Measurements from ENCODE around the gene GNAS.
"Not testable (repeated sequence)": the region's sequence is repeated elsewhere in the genome, so short reads cannot be mapped to it uniquely, and the experiment has no call there.

Gene GNAS

GRCh38 chr20:58944610-58945009 lies 92.1 kb downstream of the GNAS start:
- no peaks in the 10 kb centered on the region for H3K9me3 ChIP-seq (ENCODE audit: insufficient read depth, low read length)
- no peak overlapping the region for H2AFZ ChIP-seq (ENCODE audit: low read depth, low read length)
- H3K4me1 ChIP-seq (ENCODE audit: low read length): no peaks in the 10 kb centered on the region
- no peaks in the 10 kb centered on the region for H3K79me2 ChIP-seq (ENCODE audit: low read length)
- no peak overlapping the region for H3K4me2 ChIP-seq (ENCODE audit: low read length)
- TF ChIP-seq, protein P1, sequence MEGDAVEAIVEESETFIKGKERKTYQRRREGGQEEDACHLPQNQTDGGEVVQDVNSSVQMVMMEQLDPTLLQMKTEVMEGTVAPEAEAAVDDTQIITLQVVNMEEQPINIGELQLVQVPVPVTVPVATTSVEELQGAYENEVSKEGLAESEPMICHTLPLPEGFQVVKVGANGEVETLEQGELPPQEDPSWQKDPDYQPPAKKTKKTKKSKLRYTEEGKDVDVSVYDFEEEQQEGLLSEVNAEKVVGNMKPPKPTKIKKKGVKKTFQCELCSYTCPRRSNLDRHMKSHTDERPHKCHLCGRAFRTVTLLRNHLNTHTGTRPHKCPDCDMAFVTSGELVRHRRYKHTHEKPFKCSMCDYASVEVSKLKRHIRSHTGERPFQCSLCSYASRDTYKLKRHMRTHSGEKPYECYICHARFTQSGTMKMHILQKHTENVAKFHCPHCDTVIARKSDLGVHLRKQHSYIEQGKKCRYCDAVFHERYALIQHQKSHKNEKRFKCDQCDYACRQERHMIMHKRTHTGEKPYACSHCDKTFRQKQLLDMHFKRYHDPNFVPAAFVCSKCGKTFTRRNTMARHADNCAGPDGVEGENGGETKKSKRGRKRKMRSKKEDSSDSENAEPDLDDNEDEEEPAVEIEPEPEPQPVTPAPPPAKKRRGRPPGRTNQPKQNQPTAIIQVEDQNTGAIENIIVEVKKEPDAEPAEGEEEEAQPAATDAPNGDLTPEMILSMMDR (IDR thresholded peaks at IDR 0.05; ENCODE audit: low read depth, low read length): no peak
- no peak for TF ChIP-seq EZH2phosphoT487 (IDR thresholded peaks at IDR 0.05; ENCODE audit: low read depth)
- H3K36me3 ChIP-seq (replicated peaks; ENCODE audit: low read depth, low read length): no peaks in the 10 kb centered on the region
- H4K20me1 ChIP-seq (ENCODE audit: insufficient read depth, low read length): no peaks in the 10 kb centered on the region
- H3K4me3 ChIP-seq (ENCODE audit: low read length): no peak overlapping the region
- H3K27ac ChIP-seq (ENCODE audit: low read length): no peak overlapping the region
- H3K9ac ChIP-seq (ENCODE audit: low read length): no peak overlapping the region
- peaks cover 18% of the 10 kb centered on the region; the same call in 1 of the 2 replicates for H3K27me3 ChIP-seq (ENCODE audit: low read depth, low read length)

GRCh38 chr20:58945965-58946631 lies 93.6 kb downstream of the GNAS start:
- H3K9ac ChIP-seq (ENCODE audit: low read length): no peak overlapping the region
- H2AFZ ChIP-seq (ENCODE audit: low read depth, low read length): no peak overlapping the region
- H3K27me3 ChIP-seq (ENCODE audit: low read depth, low read length): peaks cover 16% of the 10 kb centered on the region; the same call in 1 of the 2 replicates
- TF ChIP-seq, protein P1 (IDR thresholded peaks at IDR 0.05; ENCODE audit: low read depth, low read length): no peak
- no peak for TF ChIP-seq EZH2phosphoT487 (IDR thresholded peaks at IDR 0.05; ENCODE audit: low read depth)
- no peak overlapping the region for H3K27ac ChIP-seq (ENCODE audit: low read length)
- no peaks in the 10 kb centered on the region for H4K20me1 ChIP-seq (ENCODE audit: insufficient read depth, low read length)
- no peaks in the 10 kb centered on the region for H3K4me1 ChIP-seq (ENCODE audit: low read length)
- H3K4me2 ChIP-seq (ENCODE audit: low read length): no peak overlapping the region
- H3K79me2 ChIP-seq (ENCODE audit: low read length): no peaks in the 10 kb centered on the region
- H3K9me3 ChIP-seq (ENCODE audit: insufficient read depth, low read length): no peaks in the 10 kb centered on the region
- no peaks in the 10 kb centered on the region for H3K36me3 ChIP-seq (replicated peaks; ENCODE audit: low read depth, low read length)
- H3K4me3 ChIP-seq (ENCODE audit: low read length): no peak overlapping the region

GRCh38 chr20:58947797-58948388 lies 95.4 kb downstream of the GNAS start:
- not testable (repeated sequence) for H3K9ac ChIP-seq (ENCODE audit: low read length); H3K4me1 ChIP-seq (ENCODE audit: low read length); H3K27me3 ChIP-seq (ENCODE audit: low read depth, low read length); H2AFZ ChIP-seq (ENCODE audit: low read depth, low read length); H4K20me1 ChIP-seq (ENCODE audit: insufficient read depth, low read length); H3K79me2 ChIP-seq (ENCODE audit: low read length); H3K4me2 ChIP-seq (ENCODE audit: low read length); H3K9me3 ChIP-seq (ENCODE audit: insufficient read depth, low read length); H3K27ac ChIP-seq (ENCODE audit: low read length); H3K36me3 ChIP-seq (replicated peaks; ENCODE audit: low read depth, low read length); H3K4me3 ChIP-seq (ENCODE audit: low read length)

DNA sequence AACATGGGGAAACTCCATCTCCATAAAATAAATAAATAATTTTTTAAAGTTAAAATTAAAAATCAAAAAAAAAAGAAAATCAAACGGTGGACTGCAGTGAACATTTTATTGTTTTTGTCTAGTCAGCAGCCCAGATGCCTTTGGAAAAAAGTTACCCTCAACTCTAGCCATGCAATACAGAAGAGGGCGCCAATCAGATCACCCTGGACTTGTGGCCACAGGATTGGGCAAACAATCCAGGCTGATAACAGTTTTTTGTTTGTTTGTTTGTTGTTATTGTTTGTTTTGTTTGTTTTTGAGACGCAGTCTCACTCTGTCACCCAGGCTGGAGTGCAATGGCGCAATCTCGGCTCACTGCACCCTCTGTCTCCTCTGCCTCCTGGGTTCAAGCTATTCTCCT lies 98.1 kb downstream of the GNAS start:
- no peak overlapping the region for H3K27ac ChIP-seq (ENCODE audit: low read length)
- no peak overlapping the region for H3K4me2 ChIP-seq (ENCODE audit: low read length)
- H3K79me2 ChIP-seq (ENCODE audit: low read length): no peaks in the 10 kb centered on the region
- H3K4me3 ChIP-seq (ENCODE audit: low read length): no peak overlapping the region
- no peak for TF ChIP-seq EZH2phosphoT487 (IDR thresholded peaks at IDR 0.05; ENCODE audit: low read depth)
- TF ChIP-seq, protein P1 (IDR thresholded peaks at IDR 0.05; ENCODE audit: low read depth, low read length): peak; percentile 29
- H3K9me3 ChIP-seq (ENCODE audit: insufficient read depth, low read length): no peaks in the 10 kb centered on the region
- no peaks in the 10 kb centered on the region for H4K20me1 ChIP-seq (ENCODE audit: insufficient read depth, low read length)
- no peak overlapping the region for H2AFZ ChIP-seq (ENCODE audit: low read depth, low read length)
- no peaks in the 10 kb centered on the region for H3K36me3 ChIP-seq (replicated peaks; ENCODE audit: low read depth, low read length)
- H3K9ac ChIP-seq (ENCODE audit: low read length): no peak overlapping the region
- H3K4me1 ChIP-seq (ENCODE audit: low read length): no peaks in the 10 kb centered on the region
- peaks cover 9% of the 10 kb centered on the region; the same call in 1 of the 2 replicates for H3K27me3 ChIP-seq (ENCODE audit: low read depth, low read length)
